ENCODE data around the gene KCND1.

KCND1 gene

GRCh38 chrX:48961585-48962091 lies 10.0 kb downstream of the KCND1 start (continued):
- TF ChIP-seq, protein P1, sequence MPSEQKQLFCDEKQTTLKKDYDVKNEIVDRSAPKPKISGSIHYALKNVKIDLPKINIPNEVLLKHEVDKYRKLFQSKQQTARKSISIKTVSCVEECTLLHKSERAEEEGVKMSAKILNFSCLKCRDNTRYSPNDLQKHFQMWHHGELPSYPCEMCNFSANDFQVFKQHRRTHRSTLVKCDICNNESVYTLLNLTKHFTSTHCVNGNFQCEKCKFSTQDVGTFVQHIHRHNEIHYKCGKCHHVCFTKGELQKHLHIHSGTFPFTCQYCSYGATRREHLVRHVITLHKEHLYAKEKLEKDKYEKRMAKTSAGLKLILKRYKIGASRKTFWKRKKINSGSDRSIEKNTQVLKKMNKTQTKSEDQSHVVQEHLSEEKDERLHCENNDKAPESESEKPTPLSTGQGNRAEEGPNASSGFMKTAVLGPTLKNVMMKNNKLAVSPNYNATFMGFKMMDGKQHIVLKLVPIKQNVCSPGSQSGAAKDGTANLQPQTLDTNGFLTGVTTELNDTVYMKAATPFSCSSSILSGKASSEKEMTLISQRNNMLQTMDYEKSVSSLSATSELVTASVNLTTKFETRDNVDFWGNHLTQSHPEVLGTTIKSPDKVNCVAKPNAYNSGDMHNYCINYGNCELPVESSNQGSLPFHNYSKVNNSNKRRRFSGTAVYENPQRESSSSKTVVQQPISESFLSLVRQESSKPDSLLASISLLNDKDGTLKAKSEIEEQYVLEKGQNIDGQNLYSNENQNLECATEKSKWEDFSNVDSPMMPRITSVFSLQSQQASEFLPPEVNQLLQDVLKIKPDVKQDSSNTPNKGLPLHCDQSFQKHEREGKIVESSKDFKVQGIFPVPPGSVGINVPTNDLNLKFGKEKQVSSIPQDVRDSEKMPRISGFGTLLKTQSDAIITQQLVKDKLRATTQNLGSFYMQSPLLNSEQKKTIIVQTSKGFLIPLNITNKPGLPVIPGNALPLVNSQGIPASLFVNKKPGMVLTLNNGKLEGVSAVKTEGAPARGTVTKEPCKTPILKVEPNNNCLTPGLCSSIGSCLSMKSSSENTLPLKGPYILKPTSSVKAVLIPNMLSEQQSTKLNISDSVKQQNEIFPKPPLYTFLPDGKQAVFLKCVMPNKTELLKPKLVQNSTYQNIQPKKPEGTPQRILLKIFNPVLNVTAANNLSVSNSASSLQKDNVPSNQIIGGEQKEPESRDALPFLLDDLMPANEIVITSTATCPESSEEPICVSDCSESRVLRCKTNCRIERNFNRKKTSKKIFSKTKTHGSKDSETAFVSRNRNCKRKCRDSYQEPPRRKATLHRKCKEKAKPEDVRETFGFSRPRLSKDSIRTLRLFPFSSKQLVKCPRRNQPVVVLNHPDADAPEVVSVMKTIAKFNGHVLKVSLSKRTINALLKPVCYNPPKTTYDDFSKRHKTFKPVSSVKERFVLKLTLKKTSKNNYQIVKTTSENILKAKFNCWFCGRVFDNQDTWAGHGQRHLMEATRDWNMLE (tag by site-specific recombination; conservative IDR thresholded peaks at IDR 0.05; ENCODE audit: low read depth), result no peak
- TF ChIP-seq ZNF366 (tag by site-specific recombination; conservative IDR thresholded peaks at IDR 0.05) (no peak), ZNF248 (tag by site-specific recombination; IDR thresholded peaks at IDR 0.05) (no peak), ZNF391 (tag by site-specific recombination; IDR thresholded peaks at IDR 0.05; ENCODE audit: borderline replicate concordance, low read depth) (no peak), ZBTB7A (tag by site-specific recombination; IDR thresholded peaks at IDR 0.05; ENCODE audit: low read depth) (no peak), TRIM28 (IDR thresholded peaks at IDR 0.05; ENCODE audit: borderline replicate concordance, low read length) (no peak), ZNF311 (tag by site-specific recombination; IDR thresholded peaks at IDR 0.05; ENCODE audit: borderline replicate concordance) (no peak)
- TF ChIP-seq, protein P2, sequence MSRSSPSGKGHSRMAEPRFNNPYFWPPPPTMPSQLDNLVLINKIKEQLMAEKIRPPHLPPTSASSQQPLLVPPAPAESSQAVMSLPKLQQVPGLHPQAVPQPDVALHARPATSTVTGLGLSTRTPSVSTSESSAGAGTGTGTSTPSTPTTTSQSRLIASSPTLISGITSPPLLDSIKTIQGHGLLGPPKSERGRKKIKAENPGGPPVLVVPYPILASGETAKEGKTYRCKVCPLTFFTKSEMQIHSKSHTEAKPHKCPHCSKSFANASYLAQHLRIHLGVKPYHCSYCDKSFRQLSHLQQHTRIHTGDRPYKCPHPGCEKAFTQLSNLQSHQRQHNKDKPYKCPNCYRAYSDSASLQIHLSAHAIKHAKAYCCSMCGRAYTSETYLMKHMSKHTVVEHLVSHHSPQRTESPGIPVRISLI (tag by site-specific recombination; IDR thresholded peaks at IDR 0.05), result no peak

- no peak overlapping the region for H3K4me3 ChIP-seq (ENCODE audit: low read depth, low read length)
- CTCF ChIA-PET, result interaction anchor here (0.7 to 1.3 kb wide), 2 partner anchors 12 to 283 kb away, joined by 3 read pairs; partner anchors contain the start of gene KCND1
- H3K36me3 ChIP-seq (ENCODE audit: control insufficient read depth in 2 of 2, insufficient read depth in 1 of 2, low read length in 2 of 2), result peaks cover 0 to 12% of the 10 kb centered on the region in 2 experiments; a peak in 1 of 3 replicates
- H3K9me3 ChIP-seq (ENCODE audit: control insufficient read depth, insufficient read depth, low read depth, low read length), result no peaks in the 10 kb centered on the region
- peaks cover 3% of the 10 kb centered on the region; the same call in 1 of the 2 replicates for H3K4me1 ChIP-seq (ENCODE audit: control insufficient read depth, insufficient read depth, low read length)
- TF ChIP-seq ZNF37A (tag by site-specific recombination; IDR thresholded peaks at IDR 0.05) (no peak), ZIC2 (tag by site-specific recombination; IDR thresholded peaks at IDR 0.05) (no peak), KLF9 (tag by site-specific recombination; IDR thresholded peaks at IDR 0.05; ENCODE audit: low read depth) (no peak), ZNF433 (tag by site-specific recombination; IDR thresholded peaks at IDR 0.05; ENCODE audit: low read depth) (no peak), ZNF561 (tag by site-specific recombination; IDR thresholded peaks at IDR 0.05; ENCODE audit: borderline replicate concordance) (no peak), ZSCAN30 (tag by site-specific recombination; IDR thresholded peaks at IDR 0.05) (no peak), ZSCAN23 (tag by site-specific recombination; IDR thresholded peaks at IDR 0.05) (no peak), ZNF239 (tag by site-specific recombination; IDR thresholded peaks at IDR 0.05) (no peak), ZNF133 (tag by site-specific recombination; IDR thresholded peaks at IDR 0.05) (no peak), ZNF768 (tag by site-specific recombination; IDR thresholded peaks at IDR 0.05) (no peak), ZBTB8A (tag by site-specific recombination; IDR thresholded peaks at IDR 0.05) (no peak), ZNF660 (tag by site-specific recombination; IDR thresholded peaks at IDR 0.05) (no peak)
- TF ChIP-seq, protein P3, sequence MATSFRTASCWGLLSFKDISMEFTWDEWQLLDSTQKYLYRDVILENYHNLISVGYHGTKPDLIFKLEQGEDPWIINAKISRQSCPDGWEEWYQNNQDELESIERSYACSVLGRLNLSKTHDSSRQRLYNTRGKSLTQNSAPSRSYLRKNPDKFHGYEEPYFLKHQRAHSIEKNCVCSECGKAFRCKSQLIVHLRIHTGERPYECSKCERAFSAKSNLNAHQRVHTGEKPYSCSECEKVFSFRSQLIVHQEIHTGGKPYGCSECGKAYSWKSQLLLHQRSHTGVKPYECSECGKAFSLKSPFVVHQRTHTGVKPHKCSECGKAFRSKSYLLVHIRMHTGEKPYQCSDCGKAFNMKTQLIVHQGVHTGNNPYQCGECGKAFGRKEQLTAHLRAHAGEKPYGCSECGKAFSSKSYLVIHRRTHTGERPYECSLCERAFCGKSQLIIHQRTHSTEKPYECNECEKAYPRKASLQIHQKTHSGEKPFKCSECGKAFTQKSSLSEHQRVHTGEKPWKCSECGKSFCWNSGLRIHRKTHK (tag by site-specific recombination; IDR thresholded peaks at IDR 0.05), result no peak
- TF ChIP-seq, protein P4, sequence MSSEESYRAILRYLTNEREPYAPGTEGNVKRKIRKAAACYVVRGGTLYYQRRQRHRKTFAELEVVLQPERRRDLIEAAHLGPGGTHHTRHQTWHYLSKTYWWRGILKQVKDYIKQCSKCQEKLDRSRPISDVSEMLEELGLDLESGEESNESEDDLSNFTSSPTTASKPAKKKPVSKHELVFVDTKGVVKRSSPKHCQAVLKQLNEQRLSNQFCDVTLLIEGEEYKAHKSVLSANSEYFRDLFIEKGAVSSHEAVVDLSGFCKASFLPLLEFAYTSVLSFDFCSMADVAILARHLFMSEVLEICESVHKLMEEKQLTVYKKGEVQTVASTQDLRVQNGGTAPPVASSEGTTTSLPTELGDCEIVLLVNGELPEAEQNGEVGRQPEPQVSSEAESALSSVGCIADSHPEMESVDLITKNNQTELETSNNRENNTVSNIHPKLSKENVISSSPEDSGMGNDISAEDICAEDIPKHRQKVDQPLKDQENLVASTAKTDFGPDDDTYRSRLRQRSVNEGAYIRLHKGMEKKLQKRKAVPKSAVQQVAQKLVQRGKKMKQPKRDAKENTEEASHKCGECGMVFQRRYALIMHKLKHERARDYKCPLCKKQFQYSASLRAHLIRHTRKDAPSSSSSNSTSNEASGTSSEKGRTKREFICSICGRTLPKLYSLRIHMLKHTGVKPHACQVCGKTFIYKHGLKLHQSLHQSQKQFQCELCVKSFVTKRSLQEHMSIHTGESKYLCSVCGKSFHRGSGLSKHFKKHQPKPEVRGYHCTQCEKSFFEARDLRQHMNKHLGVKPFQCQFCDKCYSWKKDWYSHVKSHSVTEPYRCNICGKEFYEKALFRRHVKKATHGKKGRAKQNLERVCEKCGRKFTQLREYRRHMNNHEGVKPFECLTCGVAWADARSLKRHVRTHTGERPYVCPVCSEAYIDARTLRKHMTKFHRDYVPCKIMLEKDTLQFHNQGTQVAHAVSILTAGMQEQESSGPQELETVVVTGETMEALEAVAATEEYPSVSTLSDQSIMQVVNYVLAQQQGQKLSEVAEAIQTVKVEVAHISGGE (tag by site-specific recombination; conservative IDR thresholded peaks at IDR 0.05; ENCODE audit: low read depth), result no peak
- TF ChIP-seq, protein P5, sequence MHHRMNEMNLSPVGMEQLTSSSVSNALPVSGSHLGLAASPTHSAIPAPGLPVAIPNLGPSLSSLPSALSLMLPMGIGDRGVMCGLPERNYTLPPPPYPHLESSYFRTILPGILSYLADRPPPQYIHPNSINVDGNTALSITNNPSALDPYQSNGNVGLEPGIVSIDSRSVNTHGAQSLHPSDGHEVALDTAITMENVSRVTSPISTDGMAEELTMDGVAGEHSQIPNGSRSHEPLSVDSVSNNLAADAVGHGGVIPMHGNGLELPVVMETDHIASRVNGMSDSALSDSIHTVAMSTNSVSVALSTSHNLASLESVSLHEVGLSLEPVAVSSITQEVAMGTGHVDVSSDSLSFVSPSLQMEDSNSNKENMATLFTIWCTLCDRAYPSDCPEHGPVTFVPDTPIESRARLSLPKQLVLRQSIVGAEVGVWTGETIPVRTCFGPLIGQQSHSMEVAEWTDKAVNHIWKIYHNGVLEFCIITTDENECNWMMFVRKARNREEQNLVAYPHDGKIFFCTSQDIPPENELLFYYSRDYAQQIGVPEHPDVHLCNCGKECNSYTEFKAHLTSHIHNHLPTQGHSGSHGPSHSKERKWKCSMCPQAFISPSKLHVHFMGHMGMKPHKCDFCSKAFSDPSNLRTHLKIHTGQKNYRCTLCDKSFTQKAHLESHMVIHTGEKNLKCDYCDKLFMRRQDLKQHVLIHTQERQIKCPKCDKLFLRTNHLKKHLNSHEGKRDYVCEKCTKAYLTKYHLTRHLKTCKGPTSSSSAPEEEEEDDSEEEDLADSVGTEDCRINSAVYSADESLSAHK (tag by site-specific recombination; IDR thresholded peaks at IDR 0.05), result no peak
- POLR2A ChIA-PET, result no interaction called here
- no peak overlapping the region for H3K27ac ChIP-seq (ENCODE audit: extremely low read depth, low read depth, low read length)
These were observed 11.4 kb downstream of the KCND1 start for GRCh38 chrX:48960291-48960690.

All from HEK293 (cell line).